Stimulated activated CD8-positive, alpha-beta memory T cell treated with anti-CD3 and anti-CD28 coated beads, Interleukin-4, amount 100 ng/mL, for 24 hours (primary cell): ENCODE data around the gene GRIA3.

Experiments
- DNase-seq: peaks from one replicate; pipeline ENCODE4 v3.0.0-alpha.2; 2020; ENCODE audit warnings: low read depth

GRIA3 gene

GRCh38 chrX:123184219-123184865, at the start of gene GRIA3:
Gene GRIA3, plus strand, starts transcription at chrX:123184278. Its CDS starts 258 bp downstream, at chrX:123184536.
- DNase-seq, result no peak

DNA sequence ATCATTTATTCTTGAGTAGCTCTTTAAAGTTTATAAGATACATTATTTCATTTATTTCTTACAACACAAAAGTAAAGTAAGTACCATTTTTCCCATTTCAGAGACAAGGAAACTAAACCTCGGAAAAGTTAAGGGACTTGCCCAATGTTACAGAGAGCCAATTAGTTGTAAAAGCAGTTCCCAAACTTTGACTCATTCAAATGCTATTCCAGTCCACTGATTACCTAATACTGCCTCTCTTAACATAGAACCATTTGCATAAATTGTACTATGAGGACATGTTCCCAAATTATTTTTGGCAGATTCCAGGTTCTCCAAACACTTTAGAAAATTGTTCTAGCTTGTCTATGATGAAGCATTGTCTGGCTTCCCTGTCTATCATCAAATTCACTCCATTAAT, 45.6 kb upstream of the GRIA3 start:
- DNase-seq, result no peak

DNA sequence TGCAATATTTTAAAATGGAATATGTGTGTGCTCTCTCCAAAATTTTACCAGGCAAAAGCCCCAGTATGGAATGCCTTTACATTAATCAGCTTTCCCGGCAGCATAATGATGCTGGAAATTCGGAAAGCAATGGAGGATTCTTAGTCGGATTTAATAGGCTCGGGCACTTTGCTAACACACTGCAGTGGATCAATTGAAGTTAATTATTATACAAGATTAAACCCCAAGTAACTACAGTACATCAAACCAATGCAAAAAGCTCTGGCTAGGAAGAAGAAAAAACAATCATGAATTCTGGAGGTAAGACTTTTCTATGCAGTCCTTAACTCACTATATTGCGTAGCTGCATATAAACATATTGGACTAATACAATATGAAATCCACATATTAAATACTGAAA, 43.6 kb upstream of the GRIA3 start:
- DNase-seq, result no peak

DNA sequence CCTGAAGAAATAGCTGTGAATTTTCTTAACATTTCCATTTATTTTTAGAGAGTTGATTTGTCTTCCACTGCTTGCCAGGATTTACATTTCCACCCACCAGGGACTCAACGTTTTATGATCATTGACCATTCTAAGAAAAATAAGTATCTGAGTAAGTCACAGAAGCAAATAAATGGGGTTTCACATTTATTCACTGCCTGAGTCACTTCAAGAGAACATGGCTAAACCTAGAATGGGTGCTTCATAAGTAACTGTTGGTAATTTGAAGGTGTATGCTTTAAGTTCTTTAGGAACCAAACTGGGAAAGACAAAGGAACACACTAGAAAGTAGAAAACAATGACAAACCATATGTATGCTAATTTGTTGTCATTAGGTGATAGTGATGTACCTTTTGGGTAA, 43.2 kb upstream of the GRIA3 start:
- DNase-seq, result no peak

DNA sequence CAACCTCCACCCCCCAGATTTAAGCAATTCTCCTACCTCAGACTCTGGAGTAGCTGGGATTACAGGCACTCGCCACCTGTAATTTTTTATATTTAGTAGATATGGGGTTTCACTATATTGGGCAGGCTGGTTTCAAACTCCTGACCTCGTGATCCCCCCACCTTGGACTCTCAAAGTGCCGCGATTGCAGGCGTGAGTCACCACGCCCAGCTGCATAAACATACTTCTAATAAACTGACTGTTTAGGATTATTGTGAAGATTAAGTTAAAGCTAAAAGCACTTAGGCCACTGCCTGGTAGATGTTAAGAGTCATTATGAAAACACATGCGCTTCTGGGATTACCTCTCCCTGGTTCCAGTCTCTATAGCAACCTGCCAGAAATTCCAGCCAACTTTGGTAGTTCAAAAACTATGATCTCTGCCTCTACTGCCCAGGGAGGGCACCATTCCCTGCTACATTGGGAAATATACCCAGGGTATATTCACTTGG, 30.2 kb upstream of the GRIA3 start:
- DNase-seq, result no peak

DNA sequence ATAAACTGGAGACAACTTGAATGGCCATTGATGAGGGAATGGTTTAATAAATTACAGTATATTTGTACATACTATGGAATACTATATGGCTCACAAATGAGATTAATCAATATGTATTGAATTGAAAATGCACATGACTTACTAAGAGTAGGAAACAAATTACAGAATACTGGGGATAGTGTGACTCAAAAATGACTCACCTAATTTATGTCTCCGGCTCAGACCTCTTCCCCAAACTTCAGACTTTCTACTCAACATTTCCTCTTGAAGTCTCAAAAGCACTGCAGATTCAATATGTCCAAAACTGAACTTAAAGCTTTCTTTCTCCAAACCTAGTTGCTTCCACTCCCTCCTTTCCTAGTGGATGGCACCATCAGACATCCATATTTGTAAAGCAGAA, 28.8 kb upstream of the GRIA3 start:
- DNase-seq, result no peak

- no peak for DNase-seq
Measured at GRCh38 chrX:123157586-123157985, 26.5 kb upstream of the GRIA3 start.

- no peak for DNase-seq
Measured at GRCh38 chrX:123159403-123159802, 24.7 kb upstream of the GRIA3 start.

- no peak for DNase-seq
Measured at GRCh38 chrX:123167621-123168020, 16.5 kb upstream of the GRIA3 start.

DNA sequence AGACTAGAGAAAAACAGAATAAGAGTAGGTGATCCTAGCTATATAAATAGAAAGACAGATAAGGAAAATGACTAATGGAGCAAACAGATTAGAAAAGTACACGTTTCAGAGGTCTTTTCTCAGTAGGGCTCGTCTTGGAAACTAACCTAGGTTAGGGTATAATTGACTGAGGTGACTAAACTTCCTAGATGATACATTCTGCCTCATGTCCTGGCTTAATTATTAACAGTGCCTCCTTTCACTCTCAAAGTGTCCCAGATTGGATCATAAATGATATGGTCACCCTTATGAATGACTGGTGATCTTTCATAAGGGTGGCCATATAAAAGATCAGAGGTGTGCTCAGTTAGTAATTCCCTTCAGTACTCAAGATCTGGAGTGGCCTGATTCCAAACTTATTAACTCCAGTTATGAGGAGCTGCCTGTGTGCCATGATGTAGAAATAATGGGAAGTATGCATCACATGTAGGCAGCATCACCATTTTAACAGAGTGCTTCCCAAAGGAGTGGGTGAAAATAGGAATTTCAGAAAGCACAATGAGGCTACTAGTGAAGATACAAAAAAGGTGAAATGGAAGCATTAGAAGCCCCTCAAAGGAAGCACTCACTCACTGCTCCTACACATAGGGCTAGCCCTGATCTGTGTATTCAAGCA, 14.7 kb upstream of the GRIA3 start:
- DNase-seq, result no peak

DNA sequence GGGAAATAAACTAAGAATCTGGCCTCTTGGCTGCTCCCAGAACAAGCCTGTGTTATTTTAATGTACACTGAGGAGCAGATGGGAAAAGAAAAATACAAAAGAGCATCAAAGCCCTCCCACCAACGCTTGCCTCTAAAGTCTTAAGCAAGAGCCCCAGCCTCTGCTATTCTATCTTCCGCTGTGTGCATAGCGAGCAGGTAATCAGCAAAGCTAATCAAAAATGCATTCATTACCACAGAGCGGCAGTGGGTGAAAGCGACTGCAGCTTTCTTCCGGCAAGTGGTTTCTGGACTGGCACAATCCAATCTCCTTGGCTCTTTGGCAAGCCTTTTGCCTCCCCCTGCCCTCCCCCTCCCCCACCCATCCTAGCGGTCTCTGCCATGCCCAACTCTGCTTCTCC, 13.5 kb upstream of the GRIA3 start:
- no peak for DNase-seq

GRCh38 chrX:123171781-123172180, 12.3 kb upstream of the GRIA3 start:
- no peak for DNase-seq

DNA sequence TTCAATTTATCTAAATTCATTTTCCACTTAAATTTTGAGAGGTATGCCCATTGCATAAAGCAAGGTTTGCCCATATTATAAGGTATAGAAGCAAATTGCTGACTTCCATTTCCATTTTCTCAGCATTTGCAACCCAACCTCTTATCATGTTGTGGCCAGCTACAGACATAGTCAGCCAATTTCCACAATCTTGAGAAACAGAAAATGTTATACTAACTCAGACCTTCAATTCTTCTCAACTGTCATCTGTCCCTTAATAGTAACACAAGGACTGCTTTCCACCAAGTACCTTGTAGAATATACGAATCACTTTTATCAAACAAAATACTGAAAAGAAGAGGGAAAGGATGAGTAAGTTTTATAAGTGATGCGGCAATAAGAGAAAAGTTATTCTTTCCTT, 11.2 kb upstream of the GRIA3 start:
- no peak for DNase-seq

- DNase-seq, result no peak
Measured at GRCh38 chrX:123173833-123174232, 10.2 kb upstream of the GRIA3 start.

DNA sequence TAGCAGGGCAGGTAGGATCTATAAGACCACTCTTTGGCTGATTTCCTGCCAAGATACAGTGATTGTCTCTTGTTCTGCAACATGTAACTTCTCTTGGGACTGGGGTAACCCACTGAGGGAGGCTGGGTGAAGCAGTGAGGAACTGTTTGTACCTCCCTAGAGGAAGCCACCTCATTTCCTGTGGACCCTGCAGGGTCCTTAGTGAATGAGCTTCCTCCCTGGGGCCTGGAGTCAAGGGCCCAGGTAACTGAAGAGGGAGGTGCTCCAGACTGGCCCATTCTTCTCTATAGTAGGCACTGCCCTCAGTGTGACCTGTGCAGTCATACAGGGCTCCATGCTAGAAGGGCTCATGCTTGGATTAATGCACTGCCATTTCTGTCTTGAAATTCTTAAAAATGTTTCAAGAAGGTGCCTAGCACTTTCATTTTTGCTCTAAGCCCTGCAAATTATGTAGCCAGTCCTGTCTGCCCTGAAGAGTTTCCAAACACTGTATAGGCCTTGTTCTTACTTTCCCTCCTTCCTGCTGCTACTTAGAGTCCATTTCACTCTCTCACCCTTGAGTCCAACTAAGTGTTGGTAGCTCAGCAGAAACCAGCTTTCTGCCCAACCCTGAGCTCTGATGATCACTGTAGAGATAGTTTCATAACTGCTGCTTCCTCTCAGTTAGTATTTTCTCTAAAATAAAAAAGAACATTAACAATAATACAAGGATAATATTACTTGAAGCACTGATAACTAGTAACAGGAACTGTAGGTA, 8.5 kb upstream of the GRIA3 start:
- DNase-seq, result no peak

GRCh38 chrX:123181233-123181914, 2.7 kb upstream of the GRIA3 start:
- DNase-seq, result no peak

DNA sequence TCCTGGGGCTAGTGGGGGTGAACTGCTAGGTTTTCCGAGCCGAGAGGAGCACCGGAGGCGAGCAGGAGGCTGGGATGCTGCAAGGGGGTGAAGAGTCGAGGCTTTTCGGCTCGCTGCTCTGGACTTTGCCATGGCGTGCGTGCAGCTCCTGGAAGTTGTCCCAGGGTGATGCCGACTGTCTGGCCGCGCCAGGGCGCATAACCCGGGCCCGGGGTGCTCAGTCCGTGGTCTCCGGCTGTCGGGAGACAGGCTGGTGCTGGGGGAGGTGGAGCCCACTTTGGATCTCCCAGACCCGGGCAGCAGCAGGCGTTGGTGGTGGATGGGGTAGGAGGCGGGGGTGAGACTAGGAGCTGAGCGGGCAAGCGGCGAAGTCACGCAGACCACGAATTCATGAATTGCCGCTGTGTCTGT, 793 bp downstream of the GRIA3 start:
- DNase-seq, result no peak

DNA sequence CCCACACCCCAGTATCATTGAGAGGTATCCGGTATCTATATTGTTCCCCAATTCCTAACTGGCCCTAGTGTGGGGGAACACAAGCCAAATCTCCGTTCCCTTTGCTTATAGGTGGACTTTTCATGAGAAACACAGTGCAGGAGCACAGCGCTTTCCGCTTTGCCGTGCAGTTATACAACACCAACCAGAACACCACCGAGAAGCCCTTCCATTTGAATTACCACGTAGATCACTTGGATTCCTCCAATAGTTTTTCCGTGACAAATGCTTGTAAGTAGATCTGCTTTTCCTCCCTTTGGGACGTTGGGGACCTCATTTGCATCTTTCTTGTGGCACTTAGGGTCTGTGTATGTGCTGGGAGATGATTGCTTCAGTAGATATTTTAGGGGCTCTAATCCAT, 1.6 kb downstream of the GRIA3 start:
- no peak for DNase-seq

- no peak for DNase-seq
Measured at GRCh38 chrX:123186801-123187200, 2.7 kb downstream of the GRIA3 start.

DNA sequence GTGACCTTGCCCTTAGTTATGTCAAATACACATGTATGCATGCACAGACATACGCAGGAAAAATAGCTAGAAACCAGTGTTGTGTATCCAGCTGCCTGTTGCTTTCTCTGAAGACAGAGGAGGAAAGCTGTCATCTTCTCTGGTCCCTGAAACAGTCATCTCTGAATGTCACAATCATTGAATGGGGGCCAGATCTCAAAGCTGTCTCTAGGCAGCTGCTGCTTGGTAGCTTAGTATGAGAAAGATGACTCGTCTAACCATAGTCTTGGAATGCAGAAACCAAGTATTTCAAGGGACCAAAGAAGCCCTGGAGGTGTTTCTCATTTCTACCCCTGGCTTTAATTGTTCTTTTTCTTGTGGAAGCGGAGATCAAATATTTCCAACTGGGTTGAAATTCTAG, 4.0 kb downstream of the GRIA3 start:
- DNase-seq, result no peak

DNA sequence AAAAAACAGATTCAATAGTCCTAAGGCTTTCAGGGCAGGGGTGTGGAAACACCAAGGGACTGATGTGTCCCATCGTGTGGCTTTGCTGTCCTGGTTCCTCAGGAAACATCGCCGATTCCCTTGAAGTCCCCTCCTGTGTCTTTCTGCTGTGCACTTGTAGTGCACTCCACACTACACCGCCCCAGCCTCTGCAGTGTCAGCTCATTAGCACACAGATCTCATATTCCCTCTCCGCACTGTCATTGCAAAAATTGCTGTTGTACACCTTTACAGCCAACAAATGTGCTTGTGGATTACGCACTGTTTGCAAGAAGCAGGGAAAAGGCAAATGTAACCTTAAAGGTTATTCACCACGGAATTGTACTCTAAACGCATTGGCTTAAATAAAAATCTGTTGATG, 5.3 kb downstream of the GRIA3 start:
- no peak for DNase-seq

DNA sequence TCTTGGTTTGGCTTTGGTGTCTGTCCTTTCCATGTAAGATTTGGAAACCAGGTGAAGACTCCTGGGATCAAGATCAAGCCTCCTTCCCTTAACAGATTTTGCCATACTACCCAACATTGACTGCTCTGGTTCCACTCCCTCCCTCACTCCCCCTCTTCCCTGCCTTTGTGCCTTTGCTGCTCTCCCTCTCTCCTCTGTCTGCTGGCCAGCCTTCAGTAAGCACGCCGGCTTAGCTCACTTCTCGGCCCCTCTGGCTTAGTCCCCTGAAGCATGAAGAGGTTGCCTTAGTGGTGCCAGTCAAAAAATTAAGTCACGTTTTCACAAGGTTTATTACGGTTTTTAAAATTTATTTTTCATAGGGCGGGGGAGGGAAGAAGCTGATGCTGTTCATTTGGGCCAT, 6.0 kb downstream of the GRIA3 start:
- no peak for DNase-seq

DNA sequence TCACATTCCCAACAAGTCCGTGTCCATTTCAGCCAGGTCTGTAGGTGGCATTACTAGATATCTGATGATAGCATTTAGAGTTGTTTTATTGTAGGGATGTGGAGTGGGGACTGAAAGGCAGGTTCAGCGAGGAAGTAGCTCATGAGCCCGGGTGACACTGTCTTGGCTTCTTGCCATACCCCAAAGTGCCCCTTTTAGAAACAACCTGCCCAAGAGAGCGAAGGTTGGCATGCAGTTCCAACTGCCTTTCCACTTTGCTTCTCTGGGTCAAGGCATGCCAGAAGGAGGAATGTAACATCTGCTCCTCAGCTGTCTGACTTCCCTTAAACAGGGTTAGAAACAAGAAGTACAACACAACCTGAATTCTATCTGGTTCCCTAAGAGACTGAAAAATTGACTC, 9.0 kb downstream of the GRIA3 start:
- DNase-seq, result no peak
